Coronary artery (tissue), 2 donors: ENCODE measurements around the gene ANO1.

Experiments
- DNase-seq: peaks from one replicate; pipeline ENCODE4 v3.0.0-alpha.2; 2017; ENCODE audit warnings: low spot score
- H3K27ac ChIP-seq, 2 donors: fragments of 200-600 bp; sonication (generic); one replicate each; pipeline ENCODE4 v1.5.1; 2016 to 2019
- H3K4me3 ChIP-seq: fragments of 200-600 bp; sonication (generic); 2 replicates; pipeline ENCODE4 v1.5.1; 2016; ENCODE audit warnings: mild to moderate bottlenecking, moderate library complexity
- CTCF ChIP-seq: fragments of 200-600 bp; sonication (generic); IDR thresholded peaks from one replicate; pipeline ENCODE4 v1.5.1; 2019; ENCODE audit warnings: antibody characterized with exemption

ANO1 gene

GRCh38 chr11:70064008-70064725, 13.9 kb upstream of the ANO1 start:
- DNase-seq = peak; percentile 64
- Histone ChIP-seq H3K27ac (no peak overlapping the region), H3K4me3 (no peak overlapping the region)
- no peak for TF ChIP-seq CTCF

GRCh38 chr11:70064726-70065317, 13.3 kb upstream of the ANO1 start:
- DNase-seq = peak; percentile 33
- TF ChIP-seq CTCF = no peak
- Histone ChIP-seq H3K27ac (no peak overlapping the region), H3K4me3 (no peak overlapping the region)

- TF ChIP-seq CTCF = no peak
- peak; percentile 63 for DNase-seq
- H3K27ac ChIP-seq = no peak overlapping the region
- no peak overlapping the region for H3K4me3 ChIP-seq
Observed at GRCh38 chr11:70065318-70066135, 12.6 kb upstream of the ANO1 start.

GRCh38 chr11:70066136-70066520, 12.0 kb upstream of the ANO1 start:
- H3K27ac ChIP-seq = no peak overlapping the region
- H3K4me3 ChIP-seq = no peak overlapping the region
- DNase-seq = peak; percentile 52
- no peak for TF ChIP-seq CTCF

GRCh38 chr11:70066628-70067027, 11.5 kb upstream of the ANO1 start:
- no peak for TF ChIP-seq CTCF
- peak; percentile 70 for DNase-seq
- H3K27ac ChIP-seq = no peak overlapping the region
- H3K4me3 ChIP-seq = no peak overlapping the region

GRCh38 chr11:70067036-70067435, 11.1 kb upstream of the ANO1 start:
- Histone ChIP-seq H3K4me3 (no peak overlapping the region), H3K27ac (no peak overlapping the region)
- TF ChIP-seq CTCF = no peak
- DNase-seq = no peak
